ENCODE results near the gene FANCG. TPM values are rescaled to one million over a fixed set of nuclear protein-coding genes. Genes with fewer than 3 reads are reported as not detected.

Gene FANCG
- total RNA-seq, 1 experiment from 2014 or later: 74.8 TPM

DNA sequence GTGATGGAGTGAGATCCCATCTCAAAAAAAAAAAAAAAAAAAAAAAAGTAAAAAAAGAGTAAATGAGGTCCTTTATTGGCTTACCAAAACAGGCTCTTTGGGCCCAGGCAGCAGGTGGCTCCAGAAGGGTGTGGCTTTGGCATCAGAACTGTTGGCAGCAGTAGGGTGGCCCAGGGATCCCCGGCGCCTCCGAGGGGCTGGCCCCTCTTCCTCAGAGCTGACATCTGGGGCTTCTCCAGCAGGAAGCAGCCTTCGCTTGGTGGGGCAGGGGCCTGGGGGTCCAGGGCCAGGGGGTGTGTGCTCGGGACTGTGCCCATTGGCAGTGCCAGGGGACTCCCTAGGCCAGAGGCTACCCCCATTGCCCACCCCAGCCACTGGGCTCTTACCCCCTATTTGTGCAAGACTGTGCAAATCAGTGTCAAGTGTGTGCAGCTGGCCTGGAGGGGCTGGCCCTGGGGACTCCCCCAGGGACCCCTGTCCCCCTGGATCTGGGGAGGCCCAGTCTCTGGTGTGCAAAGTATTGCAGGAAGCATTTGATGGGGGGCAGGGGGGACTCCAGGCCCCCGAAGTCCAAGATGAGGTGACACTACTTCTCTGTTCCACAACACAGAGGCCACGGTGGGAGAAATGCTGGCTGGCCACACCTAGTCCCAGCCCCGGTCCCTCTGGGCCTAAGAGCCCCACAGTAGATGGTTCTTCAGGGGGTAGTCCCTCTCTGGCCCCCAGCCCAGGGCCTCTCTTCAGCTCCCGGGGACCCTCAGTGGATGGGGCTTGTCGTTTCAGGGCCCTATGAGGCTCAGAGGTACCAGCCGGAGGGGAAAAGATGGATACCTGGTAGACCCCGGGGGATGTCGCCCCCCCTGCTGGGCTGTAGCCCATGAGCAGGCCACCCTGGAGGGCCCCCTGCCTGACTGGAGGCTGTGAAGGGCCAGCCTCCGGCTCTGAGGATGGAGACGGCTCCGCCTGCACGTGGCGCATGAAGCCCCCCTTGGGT lies 27.9 kb upstream of the FANCG start:
- no peaks in the 10 kb centered on the region for H3K9me3 ChIP-seq
- H3K27me3 Mint-ChIP-seq (ENCODE audit: insufficient read depth, unreplicated experiment): no peaks in the 10 kb centered on the region
- TF ChIP-seq, protein P1, sequence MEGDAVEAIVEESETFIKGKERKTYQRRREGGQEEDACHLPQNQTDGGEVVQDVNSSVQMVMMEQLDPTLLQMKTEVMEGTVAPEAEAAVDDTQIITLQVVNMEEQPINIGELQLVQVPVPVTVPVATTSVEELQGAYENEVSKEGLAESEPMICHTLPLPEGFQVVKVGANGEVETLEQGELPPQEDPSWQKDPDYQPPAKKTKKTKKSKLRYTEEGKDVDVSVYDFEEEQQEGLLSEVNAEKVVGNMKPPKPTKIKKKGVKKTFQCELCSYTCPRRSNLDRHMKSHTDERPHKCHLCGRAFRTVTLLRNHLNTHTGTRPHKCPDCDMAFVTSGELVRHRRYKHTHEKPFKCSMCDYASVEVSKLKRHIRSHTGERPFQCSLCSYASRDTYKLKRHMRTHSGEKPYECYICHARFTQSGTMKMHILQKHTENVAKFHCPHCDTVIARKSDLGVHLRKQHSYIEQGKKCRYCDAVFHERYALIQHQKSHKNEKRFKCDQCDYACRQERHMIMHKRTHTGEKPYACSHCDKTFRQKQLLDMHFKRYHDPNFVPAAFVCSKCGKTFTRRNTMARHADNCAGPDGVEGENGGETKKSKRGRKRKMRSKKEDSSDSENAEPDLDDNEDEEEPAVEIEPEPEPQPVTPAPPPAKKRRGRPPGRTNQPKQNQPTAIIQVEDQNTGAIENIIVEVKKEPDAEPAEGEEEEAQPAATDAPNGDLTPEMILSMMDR (IDR thresholded peaks at IDR 0.05; ENCODE audit: insufficient read depth in 1 of 2, low read depth in 1 of 2, low read length in 1 of 2, severe bottlenecking in 1 of 2, unreplicated experiment in 1 of 2): no peak
- peak in 1 of 2 experiments; percentile 27 for DNase-seq
- H3K9me3 Mint-ChIP-seq (ENCODE audit: unreplicated experiment): no peaks in the 10 kb centered on the region
- peaks cover 21% of the 10 kb centered on the region for H3K36me3 Mint-ChIP-seq (ENCODE audit: insufficient read depth, unreplicated experiment)
- peaks cover 2% of the 10 kb centered on the region for H3K36me3 ChIP-seq (ENCODE audit: control insufficient read depth, insufficient read depth, low read length)
- H3K4me3 Mint-ChIP-seq (ENCODE audit: unreplicated experiment): no peak overlapping the region
- H3K4me1 ChIP-seq: peaks cover 10% of the 10 kb centered on the region
- H3K4me3 ChIP-seq (ENCODE audit: low read depth, low read length): no peak overlapping the region
- H3K27me3 ChIP-seq (replicated peaks; ENCODE audit: control insufficient read depth, insufficient read depth, low read length): no peaks in the 10 kb centered on the region
- no TSS peak for BruUV-seq (replicated peaks)
- peaks cover 13% of the 10 kb centered on the region for H3K4me1 Mint-ChIP-seq (ENCODE audit: low read depth, unreplicated experiment)
- no peak overlapping the region for H3K27ac Mint-ChIP-seq (ENCODE audit: unreplicated experiment)
- ChIA-PET CTCF (no interaction called here), POLR2A (no interaction called here)
- intact Hi-C loops (cut with micrococcal nuclease; ENCODE audit: unreplicated experiment): no loop called here

DNA sequence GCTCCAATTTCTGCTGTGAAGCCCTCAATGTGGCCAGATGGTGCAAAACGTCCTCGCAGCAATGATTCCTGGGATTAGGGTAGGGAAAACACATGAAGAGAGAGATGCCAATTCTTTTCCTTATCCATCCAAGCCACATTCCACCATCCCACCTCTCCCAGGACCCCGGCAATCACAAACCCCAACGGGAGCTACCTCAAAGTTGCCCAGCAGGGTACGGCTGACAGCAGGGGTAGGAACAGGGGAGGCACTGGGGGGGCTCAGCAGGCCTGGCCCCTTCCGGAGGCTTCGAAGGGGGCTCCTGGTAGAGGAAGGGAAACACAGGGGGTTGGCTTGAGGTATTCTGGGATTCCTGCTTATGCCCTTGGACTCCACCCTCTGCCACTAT lies 26.6 kb upstream of the FANCG start:
- no peak overlapping the region for H3K27ac Mint-ChIP-seq (ENCODE audit: unreplicated experiment)
- no TSS peak for BruUV-seq (replicated peaks)
- intact Hi-C loops (cut with micrococcal nuclease; ENCODE audit: unreplicated experiment): no loop called here
- no peaks in the 10 kb centered on the region for H3K9me3 ChIP-seq
- no peak overlapping the region for H3K4me3 Mint-ChIP-seq (ENCODE audit: unreplicated experiment)
- ChIA-PET CTCF (interaction anchor here (1.3 kb wide), 1 partner anchor 9 kb away, joined by 3 read pairs; the partner anchor contains the start of gene ATOSB), POLR2A (no interaction called here)
- H3K27me3 Mint-ChIP-seq (ENCODE audit: insufficient read depth, unreplicated experiment): no peaks in the 10 kb centered on the region
- H3K4me1 Mint-ChIP-seq (ENCODE audit: low read depth, unreplicated experiment): peaks cover 6% of the 10 kb centered on the region
- TF ChIP-seq, protein P1 (IDR thresholded peaks at IDR 0.05; ENCODE audit: insufficient read depth in 1 of 2, low read depth in 1 of 2, low read length in 1 of 2, severe bottlenecking in 1 of 2, unreplicated experiment in 1 of 2): no peak
- H3K36me3 Mint-ChIP-seq (ENCODE audit: insufficient read depth, unreplicated experiment): peaks cover 17% of the 10 kb centered on the region
- peak in 1 of 2 experiments; percentile 31 for DNase-seq
- H3K27me3 ChIP-seq (replicated peaks; ENCODE audit: control insufficient read depth, insufficient read depth, low read length): no peaks in the 10 kb centered on the region
- H3K9me3 Mint-ChIP-seq (ENCODE audit: unreplicated experiment): no peaks in the 10 kb centered on the region
- peaks cover 2% of the 10 kb centered on the region for H3K36me3 ChIP-seq (ENCODE audit: control insufficient read depth, insufficient read depth, low read length)
- H3K4me3 ChIP-seq (ENCODE audit: low read depth, low read length): no peak overlapping the region
- H3K4me1 ChIP-seq: peaks cover 7% of the 10 kb centered on the region

DNA sequence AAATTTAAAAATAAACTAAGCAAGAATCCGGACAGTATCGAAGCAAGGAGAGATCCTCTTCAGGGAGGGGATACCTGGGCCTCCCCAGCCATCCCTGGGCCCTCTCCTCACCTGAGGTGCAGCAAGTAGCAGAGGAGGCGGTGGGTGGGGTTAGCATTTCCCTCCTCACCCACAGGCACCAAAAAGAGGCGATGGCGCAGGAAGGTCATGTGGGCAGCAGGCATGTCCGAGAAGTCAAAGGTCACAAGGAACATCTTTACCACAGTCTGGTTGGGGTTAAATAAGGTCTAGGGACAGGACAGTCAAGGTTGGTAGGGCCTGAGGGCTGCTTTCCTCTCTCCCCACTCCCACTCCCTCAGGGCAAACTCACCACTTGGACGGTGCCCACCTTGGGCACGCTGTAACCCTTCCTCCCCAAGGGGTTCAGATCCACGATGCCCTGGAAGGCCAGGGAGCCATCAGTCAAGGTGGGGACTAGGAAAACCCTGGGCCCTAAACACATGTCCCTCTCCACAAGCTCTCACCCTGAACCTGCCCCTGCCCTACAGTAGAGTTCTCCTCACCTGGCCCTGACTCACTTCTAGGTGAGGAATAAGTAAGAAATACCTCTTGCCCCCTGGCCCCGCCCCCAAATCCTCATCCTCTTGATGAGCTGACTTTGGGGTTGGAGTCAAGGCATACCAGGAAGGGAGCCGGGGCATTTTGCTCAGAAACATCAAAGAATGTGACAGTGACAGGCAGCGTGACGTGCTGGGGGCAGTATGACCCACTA lies 26.0 kb upstream of the FANCG start:
- TF ChIP-seq, protein P1 (IDR thresholded peaks at IDR 0.05; ENCODE audit: insufficient read depth in 1 of 2, low read depth in 1 of 2, low read length in 1 of 2, severe bottlenecking in 1 of 2, unreplicated experiment in 1 of 2): no peak
- no peak overlapping the region for H3K4me3 Mint-ChIP-seq (ENCODE audit: unreplicated experiment)
- no peaks in the 10 kb centered on the region for H3K9me3 Mint-ChIP-seq (ENCODE audit: unreplicated experiment)
- H3K4me1 ChIP-seq: peaks cover 6% of the 10 kb centered on the region
- H3K27me3 Mint-ChIP-seq (ENCODE audit: insufficient read depth, unreplicated experiment): no peaks in the 10 kb centered on the region
- no peak overlapping the region for H3K27ac Mint-ChIP-seq (ENCODE audit: unreplicated experiment)
- H3K36me3 ChIP-seq (ENCODE audit: control insufficient read depth, insufficient read depth, low read length): peaks cover 2% of the 10 kb centered on the region
- POLR2A ChIA-PET: no interaction called here
- DNase-seq: peak in 1 of 2 experiments; percentile 27
- BruUV-seq (replicated peaks): no TSS peak
- intact Hi-C loops (cut with micrococcal nuclease; ENCODE audit: unreplicated experiment): no loop called here
- CTCF ChIA-PET: interaction anchor here (1.3 kb wide), 1 partner anchor 10 kb away, joined by 3 read pairs; the partner anchor contains the start of gene ATOSB
- H3K4me1 Mint-ChIP-seq (ENCODE audit: low read depth, unreplicated experiment): peaks cover 3% of the 10 kb centered on the region
- H3K27me3 ChIP-seq (replicated peaks; ENCODE audit: control insufficient read depth, insufficient read depth, low read length): no peaks in the 10 kb centered on the region
- no peaks in the 10 kb centered on the region for H3K9me3 ChIP-seq
- no peak overlapping the region for H3K4me3 ChIP-seq (ENCODE audit: low read depth, low read length)
- H3K36me3 Mint-ChIP-seq (ENCODE audit: insufficient read depth, unreplicated experiment): peaks cover 19% of the 10 kb centered on the region

All from Caco-2 (cell line).